ENCODE results near the gene DLG2.
"Not testable (repeated sequence)": the region's sequence is repeated elsewhere in the genome, so short reads cannot be mapped to it uniquely, and the experiment has no call there.

The DLG2 gene

DNA sequence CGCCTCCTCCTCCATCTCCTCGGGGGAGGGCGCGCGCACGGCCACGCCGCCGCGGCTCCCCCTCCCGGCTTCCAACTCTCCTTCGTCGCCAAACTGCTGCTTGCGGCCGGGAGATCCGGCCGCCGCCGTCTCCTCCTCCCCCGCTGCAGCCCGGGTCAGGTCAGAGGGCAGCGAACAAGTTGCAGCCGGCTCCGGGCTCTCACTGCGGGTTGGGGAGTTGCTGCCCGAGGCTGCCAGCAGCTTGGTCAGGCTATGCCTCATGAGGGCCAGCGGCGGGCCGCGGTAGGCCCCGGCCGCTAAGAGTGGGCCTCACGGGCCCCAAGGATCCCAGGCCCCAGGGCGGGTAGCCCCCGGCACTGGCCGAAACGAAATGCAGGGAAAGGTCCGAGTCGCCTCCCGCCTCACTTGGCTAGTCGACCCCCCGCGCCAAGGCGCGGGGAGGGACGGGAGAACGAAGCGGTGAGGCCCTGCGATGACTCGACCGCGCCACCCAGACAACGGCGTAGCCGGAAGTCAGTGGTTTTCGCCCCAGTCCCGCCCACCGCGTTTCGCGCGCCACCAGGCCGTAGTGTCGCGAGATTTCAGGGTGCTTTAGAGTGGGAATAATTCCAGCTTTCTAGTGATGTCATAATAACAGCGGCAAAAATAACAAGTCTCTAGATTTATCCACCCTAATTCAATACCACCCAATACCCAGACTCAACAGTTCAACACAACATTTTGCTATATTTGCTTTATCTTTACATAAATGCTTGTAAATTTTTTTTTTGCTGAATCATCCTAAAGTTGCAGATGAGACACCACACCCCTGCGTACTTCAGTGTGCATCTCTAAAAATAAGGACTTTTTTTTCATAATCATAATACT, 37.7 kb upstream of the DLG2 start, which contains the start of gene CREBZF:
CREBZF (minus strand) TSS at position 515 of the 867 bp plus-strand sequence; CDS start at position 261, 254 bp downstream.
- TF ChIP-seq, protein P1, sequence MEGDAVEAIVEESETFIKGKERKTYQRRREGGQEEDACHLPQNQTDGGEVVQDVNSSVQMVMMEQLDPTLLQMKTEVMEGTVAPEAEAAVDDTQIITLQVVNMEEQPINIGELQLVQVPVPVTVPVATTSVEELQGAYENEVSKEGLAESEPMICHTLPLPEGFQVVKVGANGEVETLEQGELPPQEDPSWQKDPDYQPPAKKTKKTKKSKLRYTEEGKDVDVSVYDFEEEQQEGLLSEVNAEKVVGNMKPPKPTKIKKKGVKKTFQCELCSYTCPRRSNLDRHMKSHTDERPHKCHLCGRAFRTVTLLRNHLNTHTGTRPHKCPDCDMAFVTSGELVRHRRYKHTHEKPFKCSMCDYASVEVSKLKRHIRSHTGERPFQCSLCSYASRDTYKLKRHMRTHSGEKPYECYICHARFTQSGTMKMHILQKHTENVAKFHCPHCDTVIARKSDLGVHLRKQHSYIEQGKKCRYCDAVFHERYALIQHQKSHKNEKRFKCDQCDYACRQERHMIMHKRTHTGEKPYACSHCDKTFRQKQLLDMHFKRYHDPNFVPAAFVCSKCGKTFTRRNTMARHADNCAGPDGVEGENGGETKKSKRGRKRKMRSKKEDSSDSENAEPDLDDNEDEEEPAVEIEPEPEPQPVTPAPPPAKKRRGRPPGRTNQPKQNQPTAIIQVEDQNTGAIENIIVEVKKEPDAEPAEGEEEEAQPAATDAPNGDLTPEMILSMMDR (IDR thresholded peaks at IDR 0.05) = no peak
- peak; percentile 40; the same call in 1 of the 2 replicates for TF ChIP-seq ZFX (IDR thresholded peaks at IDR 0.05; ENCODE audit: borderline replicate concordance)
- H3K27ac ChIP-seq = peak within 1 kb of the TSS; percentile 96

DNA sequence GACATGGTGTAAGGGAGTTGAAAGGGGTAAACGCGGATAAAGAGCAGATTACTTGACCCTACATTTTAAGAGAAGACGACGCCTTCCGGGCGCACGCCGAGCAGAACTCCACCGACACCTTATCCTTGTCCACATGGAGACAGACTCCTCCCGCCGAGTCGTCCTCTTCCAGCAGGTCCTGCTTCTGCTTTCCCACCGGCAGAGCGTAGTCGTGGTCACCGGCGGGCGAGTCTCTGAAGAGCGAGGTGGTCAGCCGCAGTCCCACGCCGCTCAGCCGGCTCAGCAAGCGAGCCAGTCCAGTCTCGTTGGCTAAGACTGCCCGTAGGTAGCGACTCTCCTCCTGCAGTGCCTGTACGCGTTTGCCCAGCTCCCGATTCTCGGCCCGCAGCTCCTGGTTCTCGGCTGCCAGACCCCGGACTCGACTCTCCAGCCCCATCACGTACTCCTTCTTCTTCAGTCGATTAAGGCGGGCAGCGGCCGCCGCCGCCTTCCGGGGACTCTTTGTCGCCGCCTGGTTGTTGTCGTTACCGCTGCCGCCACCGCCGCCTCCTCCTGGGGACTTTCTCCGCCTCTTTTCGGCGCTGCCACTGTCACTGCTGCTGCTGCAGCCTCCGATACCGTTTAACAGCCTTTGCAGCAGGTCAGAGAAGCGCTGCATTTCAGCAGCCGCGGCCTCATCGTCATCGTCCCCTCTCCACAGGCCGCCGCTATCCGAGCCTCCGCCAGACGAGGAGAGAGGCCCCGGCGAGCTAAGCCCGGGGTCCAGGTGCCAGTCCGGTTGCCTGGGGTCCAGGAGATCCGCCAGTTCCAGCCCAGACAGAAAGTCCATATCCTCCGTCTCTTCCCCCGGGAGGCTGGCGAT, 36.8 kb upstream of the DLG2 start:
- TF ChIP-seq, protein P1 (IDR thresholded peaks at IDR 0.05) = peak; percentile 78
- TF ChIP-seq ZFX (IDR thresholded peaks at IDR 0.05; ENCODE audit: borderline replicate concordance) = no peak
- peak overlapping the region; percentile 96 for H3K27ac ChIP-seq

DNA sequence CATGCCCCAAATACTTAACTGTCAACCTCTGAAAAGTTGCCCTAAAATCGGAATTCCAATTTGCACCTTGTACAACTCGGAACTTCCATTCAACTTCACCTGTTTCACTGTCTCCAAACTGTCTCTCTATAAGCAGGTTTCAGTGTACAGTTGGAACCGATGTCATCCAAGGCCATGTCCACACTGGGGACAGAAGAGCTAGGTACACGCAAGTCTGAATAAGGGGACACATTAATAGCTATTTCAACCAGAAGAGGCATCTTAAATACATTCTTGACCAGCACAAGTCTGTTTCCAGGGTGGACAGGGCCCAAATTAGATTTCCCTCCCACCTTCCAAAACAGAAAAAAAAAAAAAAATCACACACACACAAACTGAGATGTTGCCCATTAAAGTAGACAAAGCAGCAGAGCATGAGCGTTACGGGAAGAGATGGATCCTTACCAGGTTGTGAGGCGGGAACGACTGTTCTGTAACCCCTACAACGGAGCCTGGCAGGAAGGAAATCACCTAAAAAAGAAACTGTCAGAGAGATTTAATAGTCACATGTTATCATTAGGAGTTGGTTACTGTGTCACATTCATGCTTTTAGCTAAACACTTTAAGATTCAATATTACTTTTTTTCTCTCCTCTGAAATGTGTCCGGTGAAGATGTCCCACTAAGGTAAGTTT, 36.1 kb upstream of the DLG2 start:
- TF ChIP-seq, protein P1 (IDR thresholded peaks at IDR 0.05) = no peak
- no peak for TF ChIP-seq ZFX (IDR thresholded peaks at IDR 0.05; ENCODE audit: borderline replicate concordance)
- H3K27ac ChIP-seq = peak overlapping the region; percentile 96

DNA sequence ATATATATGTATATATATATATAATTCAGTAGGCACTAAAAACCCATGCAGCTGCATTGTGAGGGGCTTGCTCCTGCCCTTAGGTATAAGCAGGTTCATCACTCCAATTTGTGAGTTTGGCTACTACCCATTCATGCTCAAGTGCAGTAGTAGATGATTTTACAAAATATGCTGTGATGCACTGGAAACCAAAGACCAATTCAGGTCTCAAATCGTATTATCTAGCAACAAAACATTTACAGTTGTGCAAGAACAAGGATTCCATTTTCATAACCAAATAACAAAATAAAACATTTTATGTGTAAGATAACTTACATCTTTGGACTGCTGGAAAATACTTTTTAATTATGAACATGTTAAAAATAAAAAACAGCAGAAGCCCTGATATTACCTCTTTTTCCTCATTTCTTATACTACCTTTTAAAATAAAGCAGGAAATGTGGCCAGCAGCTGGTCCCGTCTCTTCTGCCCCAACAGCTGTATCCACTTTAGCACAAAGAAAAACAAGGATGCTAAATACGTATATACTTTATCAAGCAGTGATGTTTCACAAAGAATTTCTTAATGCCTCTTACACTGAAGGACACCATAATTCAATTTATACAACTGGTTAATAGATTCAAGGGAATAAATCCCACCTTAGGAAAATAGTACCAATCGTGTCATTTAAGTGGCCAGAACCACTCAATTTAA, 35.0 kb upstream of the DLG2 start:
- TF ChIP-seq, protein P1 (IDR thresholded peaks at IDR 0.05) = no peak
- no peak for TF ChIP-seq ZFX (IDR thresholded peaks at IDR 0.05; ENCODE audit: borderline replicate concordance)
- H3K27ac ChIP-seq = no peak overlapping the region; the same call in 1 of the 2 replicates

DNA sequence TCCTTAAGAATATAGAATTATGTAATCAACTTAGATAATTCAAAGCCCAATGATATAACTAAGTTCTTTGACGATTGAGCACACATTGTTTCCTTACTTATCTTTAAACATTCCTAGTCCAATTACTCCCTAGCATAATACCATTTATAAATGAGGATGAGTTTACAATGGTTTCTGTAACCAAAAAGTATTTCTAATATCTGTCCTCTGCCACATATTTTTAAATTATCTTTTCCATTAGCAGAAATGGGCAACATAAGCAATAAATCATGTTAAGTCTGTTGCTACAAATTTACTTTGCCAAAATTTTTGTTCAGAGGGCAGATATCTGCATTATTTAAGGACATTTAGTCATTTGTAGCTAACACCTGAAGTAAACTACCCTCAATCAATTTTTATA, 31.0 kb upstream of the DLG2 start:
- H3K27ac ChIP-seq = no peak overlapping the region
- TF ChIP-seq ZFX (IDR thresholded peaks at IDR 0.05; ENCODE audit: borderline replicate concordance) = no peak
- TF ChIP-seq, protein P1 (IDR thresholded peaks at IDR 0.05) = no peak

DNA sequence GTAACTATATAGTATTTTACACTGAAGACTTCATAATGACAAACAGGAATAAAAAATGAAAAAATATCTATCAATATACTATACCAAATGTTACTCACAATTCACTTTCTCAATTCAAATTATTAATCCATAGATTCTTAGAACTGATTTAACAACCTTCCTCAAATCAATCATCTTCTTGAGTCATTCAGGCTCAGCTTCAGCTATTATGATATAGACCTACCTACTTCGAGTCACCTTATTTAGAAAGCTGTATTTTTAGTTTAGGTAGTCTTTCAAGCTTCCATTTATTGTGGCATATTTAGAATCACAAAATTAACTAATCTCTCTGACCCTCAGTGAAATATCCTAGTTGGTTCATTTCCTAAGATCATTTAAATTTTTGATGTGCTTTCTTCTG, 29.6 kb upstream of the DLG2 start:
- no peak for TF ChIP-seq ZFX (IDR thresholded peaks at IDR 0.05; ENCODE audit: borderline replicate concordance)
- TF ChIP-seq, protein P1 (IDR thresholded peaks at IDR 0.05) = no peak
- H3K27ac ChIP-seq = no peak overlapping the region

DNA sequence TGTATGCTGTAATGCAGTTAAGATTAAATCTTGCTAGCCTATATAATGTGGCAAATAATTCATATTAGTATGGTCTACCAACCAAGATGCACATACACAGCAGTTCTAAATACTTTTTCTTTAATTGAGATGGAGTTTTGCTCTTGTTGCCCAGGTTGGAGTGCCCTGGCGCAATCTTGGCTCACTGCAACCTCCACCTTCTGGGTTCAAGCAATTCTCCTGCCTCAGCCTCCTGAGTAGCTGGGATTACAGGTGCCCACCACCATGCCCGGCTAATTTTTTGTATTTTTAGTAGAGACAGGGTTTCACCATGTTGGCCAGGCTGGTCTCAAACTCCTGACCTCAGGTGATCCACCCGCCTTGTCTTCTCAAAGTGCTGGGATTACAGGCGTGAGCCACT, 27.2 kb upstream of the DLG2 start:
- H3K27ac ChIP-seq = not testable (repeated sequence)

All from 22Rv1 (cell line).